K562 (cell line): ENCODE data around the gene HES3. TPM values are rescaled to one million over a fixed set of nuclear protein-coding genes. Genes with fewer than 3 reads are reported as not detected.
A peak's percentile ranks its signal among the peaks of the same experiment; 100 is the strongest.

Experiments used
- BRF1 ChIP-seq: IDR thresholded peaks from 3 replicates; pipeline ENCODE4 v1.6.1; 2011; ENCODE audit warnings: borderline replicate concordance, mild to moderate bottlenecking; ENCODE audit not compliant: insufficient read length; ENCODE audit errors: extremely low read depth
- JUN ChIP-seq, 2 experiments: sonication (generic) in 1 of 2; formaldehyde crosslinking in 1 of 2; IDR thresholded peaks; 2 replicates each; pipeline versions ENCODE4 v1.6.1 to v1.8.0; 2012 to 2022; ENCODE audit warnings: borderline replicate concordance in 2 of 2, mild to moderate bottlenecking in 2 of 2, improper control_type of control experiment in 1 of 2, low read depth in 1 of 2, low read length in 1 of 2, missing genetic modification reagents in 1 of 2
- MGA ChIP-seq: fragments of 450-650 bp; IDR thresholded peaks from 2 replicates; pipeline ENCODE4 v1.6.1; 2016; ENCODE audit warnings: mild to moderate bottlenecking, moderate library complexity
- NBN ChIP-seq: fragments of 450-650 bp; IDR thresholded peaks from 2 replicates; pipeline ENCODE4 v1.6.1; 2016; ENCODE audit warnings: low read depth, mild to moderate bottlenecking
- SAFB ChIP-seq: fragments of 200-400 bp; formaldehyde crosslinking; IDR thresholded peaks from 2 replicates; pipeline ENCODE4 v1.6.1; 2017; ENCODE audit warnings: low read depth, low read length, borderline replicate concordance
- SP1 ChIP-seq: sonication (generic); formaldehyde crosslinking; IDR thresholded peaks from 2 replicates; pipeline ENCODE4 v1.8.1; 2022; ENCODE audit warnings: mild to moderate bottlenecking, missing genetic modification reagents
- ZC3H4 ChIP-seq: sonication (generic); formaldehyde crosslinking; IDR thresholded peaks from 2 replicates; pipeline ENCODE4 v1.9.0; 2021; ENCODE audit warnings: missing genetic modification reagents, borderline replicate concordance
- ZNF239 ChIP-seq: fragments of 250-450 bp; sonication (Bioruptor Pico); IDR thresholded peaks from 2 replicates; pipeline ENCODE4 v1.4.0; 2020; ENCODE audit warnings: mild to moderate bottlenecking
- polyA plus RNA-seq, 8 experiments: library from polyadenylated mRNA; depleted of rRNA in 4 of 8; stranded (reverse) in 5 of 8; unstranded in 3 of 8; fragments of >200 nt; fragmentation: Nextera tagmentation in 2 of 8; fragmentation: Illumina TruSeq in 1 of 8; extraction: Ambion mirVana in 2 of 8; extraction: Trizol in 1 of 8; gene quantifications; 2 replicates each; pipeline versions ENCODE4 v1.2.1 to v1.2.3, GENCODE V29; 2011 to 2014; ENCODE audit warnings: inconsistent platforms in 1 of 8, missing spikeins in 1 of 8
- total RNA-seq, 7 experiments: library from RNA; depleted of rRNA in 6 of 7; stranded (reverse); fragments of >200 nt in 6 of 7; fragmentation: Illumina TruSeq in 2 of 7; extraction: Trizol in 2 of 7; gene quantifications; 2 replicates each; pipeline versions ENCODE4 v1.2.1 to v1.2.3, GENCODE V29; 2011 to 2021; ENCODE audit warnings: low replicate concordance in 1 of 7
- TF ChIP-seq, protein P1 (sequence below): sonication (generic); formaldehyde crosslinking; IDR thresholded peaks from 2 replicates; pipeline ENCODE4 v1.8.1; 2023; ENCODE audit warnings: mild to moderate bottlenecking, missing genetic modification reagents

Gene HES3
- total and polyA plus RNA-seq, 9 of the 15 experiments (the other 6 are each of a cell fraction or from before 2014, with no cell fraction given): not detected

GRCh38 chr1:6259491-6260362, 15.7 kb downstream of the HES3 start (continued):
- TF ChIP-seq MGA (no peak), ZC3H4 (CRISPR knock-in tag) (no peak), JUN (IDR thresholded peaks at IDR 0.05; ENCODE audit: borderline replicate concordance, low read depth, low read length) (0 out of 2 replicates have a peak, but pooled peaks have one; percentile 24), JUN (CRISPR knock-in tag; IDR thresholded peaks at IDR 0.05; ENCODE audit: borderline replicate concordance) (no peak), ZNF239 (no peak), BRF1 (no peak), SAFB (0 out of 2 replicates have a peak, but pooled peaks have one; percentile 34), NBN (peak; percentile 97), SP1 (CRISPR knock-in tag) (peak; percentile 53; the same call in 1 of the 2 replicates)
- TF ChIP-seq, protein P1, sequence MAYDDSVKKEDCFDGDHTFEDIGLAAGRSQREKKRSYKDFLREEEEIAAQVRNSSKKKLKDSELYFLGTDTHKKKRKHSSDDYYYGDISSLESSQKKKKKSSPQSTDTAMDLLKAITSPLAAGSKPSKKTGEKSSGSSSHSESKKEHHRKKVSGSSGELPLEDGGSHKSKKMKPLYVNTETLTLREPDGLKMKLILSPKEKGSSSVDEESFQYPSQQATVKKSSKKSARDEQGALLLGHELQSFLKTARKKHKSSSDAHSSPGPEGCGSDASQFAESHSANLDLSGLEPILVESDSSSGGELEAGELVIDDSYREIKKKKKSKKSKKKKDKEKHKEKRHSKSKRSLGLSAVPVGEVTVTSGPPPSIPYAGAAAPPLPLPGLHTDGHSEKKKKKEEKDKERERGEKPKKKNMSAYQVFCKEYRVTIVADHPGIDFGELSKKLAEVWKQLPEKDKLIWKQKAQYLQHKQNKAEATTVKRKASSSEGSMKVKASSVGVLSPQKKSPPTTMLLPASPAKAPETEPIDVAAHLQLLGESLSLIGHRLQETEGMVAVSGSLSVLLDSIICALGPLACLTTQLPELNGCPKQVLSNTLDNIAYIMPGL (CRISPR knock-in tag): no peak
